Activated CD4-positive, alpha-beta T cell treated with anti-CD3 and anti-CD28 coated beads, Interleukin-2, amount 10 ng/mL, durations not matched to agents 7 days and 5 days (primary cell): ENCODE results near the gene EIF3L. TPM values are rescaled to one million over a fixed set of nuclear protein-coding genes. Genes with fewer than 3 reads are reported as not detected.

Source experiments
- CTCF ChIA-PET: fragments of 350-600 bp; sonication (Branson Sonifier 250); formaldehyde crosslinking; loops from one replicate; lab custom pipeline; 2021; ENCODE audit warnings: antibody characterized with exemption; lab: Charles Lee
- POLR2A ChIA-PET: fragments of 350-600 bp; sonication (Branson Sonifier 250); formaldehyde crosslinking; loops from one replicate; lab custom pipeline; 2021; ENCODE audit warnings: antibody characterized with exemption; lab: Charles Lee
- DNase-seq: peaks from one replicate; pipeline ENCODE4 v3.0.0-alpha.2; 2020
- H3K27ac Mint-ChIP-seq: one replicate; pipeline ENCODE4 v1.8.0; 2021; ENCODE audit warnings: mild to moderate bottlenecking, moderate library complexity, mixed read lengths
- H3K27me3 Mint-ChIP-seq: one replicate; pipeline ENCODE4 v1.8.0; 2021; ENCODE audit warnings: mixed read lengths
- H3K36me3 Mint-ChIP-seq: one replicate; pipeline ENCODE4 v1.8.0; 2021; ENCODE audit warnings: low read depth, mixed read lengths
- H3K4me1 Mint-ChIP-seq: one replicate; pipeline ENCODE4 v1.8.0; 2021; ENCODE audit warnings: mixed read lengths
- H3K4me3 Mint-ChIP-seq: one replicate; pipeline ENCODE4 v1.8.0; 2021; ENCODE audit warnings: mild to moderate bottlenecking, moderate library complexity, mixed read lengths
- H3K9me3 Mint-ChIP-seq: one replicate; pipeline ENCODE4 v1.8.0; 2021; ENCODE audit warnings: mixed read lengths
- total RNA-seq, 2 experiments: library from RNA; stranded (reverse); gene quantifications; one replicate each; pipeline ENCODE4 v1.2.3, GENCODE V29; 2021

The EIF3L gene
- total RNA-seq, 2 experiments from 2014 or later = 444 to 449 TPM

DNA sequence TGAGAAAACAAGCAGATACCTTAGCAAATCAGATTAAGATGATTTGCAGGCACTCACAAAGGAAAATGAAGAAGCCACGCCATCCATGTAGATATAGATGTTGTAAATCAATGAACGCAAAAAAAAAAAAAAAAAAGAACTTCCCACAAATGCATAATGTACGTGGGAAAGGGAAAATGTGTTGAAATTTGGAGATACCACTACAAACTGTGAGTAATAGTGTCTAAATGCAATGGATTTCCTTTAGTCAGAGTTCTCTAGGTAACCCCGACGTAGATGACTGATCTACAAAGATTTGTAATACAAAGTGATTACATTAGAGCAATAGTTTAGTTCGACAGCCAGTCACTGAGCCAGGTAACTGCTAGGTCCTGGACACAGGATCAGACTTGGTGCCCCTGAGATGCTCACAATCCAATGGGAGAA lies 4.3 kb upstream of the EIF3L start:
- DNase-seq = no peak
- H3K27me3 Mint-ChIP-seq = no peaks in the 10 kb centered on the region
- POLR2A ChIA-PET = interaction anchor here (0.6 to 0.8 kb wide), 2 partner anchors 40 to 161 kb away, joined by 3 read pairs; a partner anchor contains a TSS
- H3K27ac Mint-ChIP-seq = peak overlapping the region; percentile 93
- CTCF ChIA-PET = interaction anchor here (0.5 to 2.3 kb wide), 10 partner anchors 8 to 278 kb away, joined by 3 to 9 read pairs (median 4); partner anchors contain the start of gene GGA1
- peaks cover 4% of the 10 kb centered on the region for H3K9me3 Mint-ChIP-seq
- H3K4me3 Mint-ChIP-seq = peak overlapping the region; percentile 88
- peaks cover 19% of the 10 kb centered on the region for H3K36me3 Mint-ChIP-seq
- peaks cover 35% of the 10 kb centered on the region for H3K4me1 Mint-ChIP-seq

DNA sequence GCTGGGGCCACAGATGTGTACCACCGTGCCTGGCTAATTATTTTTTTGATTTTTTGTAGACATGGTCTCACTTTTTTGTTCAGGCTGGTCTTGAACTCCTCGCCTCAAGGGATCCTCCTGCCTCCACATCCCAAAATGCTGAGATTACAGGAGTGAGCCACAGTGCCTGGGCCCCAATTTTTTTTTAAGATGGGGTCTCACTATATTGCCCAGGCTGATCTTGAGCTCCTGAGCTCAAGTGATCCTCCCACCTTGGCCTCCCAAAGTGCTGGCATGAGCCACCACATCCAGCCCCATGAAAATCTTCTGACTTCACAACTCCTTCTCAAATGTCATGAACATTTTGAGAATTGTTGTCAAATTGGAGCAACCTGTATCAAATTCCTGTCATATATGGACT lies 2.8 kb upstream of the EIF3L start:
- Mint-ChIP-seq H3K27me3 (no peaks in the 10 kb centered on the region), H3K36me3 (peaks cover 23% of the 10 kb centered on the region), H3K4me3 (no peak overlapping the region), H3K27ac (no peak overlapping the region), H3K9me3 (peaks cover 4% of the 10 kb centered on the region), H3K4me1 (peaks cover 47% of the 10 kb centered on the region)
- POLR2A ChIA-PET = no interaction called here
- CTCF ChIA-PET = interaction anchor here (0.6 kb wide), 1 partner anchor 399 kb away, joined by 3 read pairs; no protein-coding TSS in a partner anchor
- DNase-seq = no peak

DNA sequence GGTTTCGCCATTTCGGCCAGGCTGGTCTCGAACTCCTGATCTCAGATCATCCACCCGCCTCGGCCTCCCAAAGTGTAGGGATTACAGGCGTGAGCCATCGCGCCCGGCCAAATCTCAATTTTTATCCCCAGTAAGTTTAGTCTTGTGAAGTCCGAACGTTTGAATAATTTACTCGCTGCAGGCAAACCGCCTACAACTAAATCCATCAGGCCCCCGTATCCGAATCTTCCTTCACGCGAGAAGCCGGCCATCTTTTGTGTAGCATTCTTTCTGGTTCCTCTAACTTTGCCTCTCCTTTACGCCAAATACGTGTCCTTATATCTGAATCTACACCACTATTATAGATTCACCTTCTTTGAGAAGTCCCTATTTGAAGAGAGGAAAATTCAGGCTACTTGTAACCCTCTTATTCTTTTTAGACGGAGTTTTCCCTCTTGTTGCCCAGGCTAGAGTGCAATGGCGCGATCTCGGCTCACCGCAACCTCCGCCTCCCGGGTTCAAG lies 581 bp upstream of the EIF3L start:
- peaks cover 27% of the 10 kb centered on the region for H3K36me3 Mint-ChIP-seq
- ChIA-PET POLR2A (interaction anchor here (0.9 kb wide), 1 partner anchor 48 kb away, joined by 3 read pairs; no protein-coding TSS in a partner anchor), CTCF (no interaction called here)
- peak; percentile 53 for DNase-seq
- no peaks in the 10 kb centered on the region for H3K27me3 Mint-ChIP-seq
- peaks cover 4% of the 10 kb centered on the region for H3K9me3 Mint-ChIP-seq
- H3K4me1 Mint-ChIP-seq = peaks cover 46% of the 10 kb centered on the region
- peak overlapping the region; percentile 98 for H3K27ac Mint-ChIP-seq
- peak overlapping the region; percentile 87 for H3K4me3 Mint-ChIP-seq

- ChIA-PET POLR2A (no interaction called here), CTCF (interaction anchor here (1.2 kb wide), 1 partner anchor 13 kb away, joined by 4 read pairs; no protein-coding TSS in a partner anchor)
- DNase-seq = no peak
- Mint-ChIP-seq H3K27me3 (no peaks in the 10 kb centered on the region), H3K27ac (no peak overlapping the region), H3K36me3 (peaks cover 47% of the 10 kb centered on the region), H3K4me3 (peak overlapping the region; percentile 87), H3K4me1 (peaks cover 56% of the 10 kb centered on the region), H3K9me3 (no peaks in the 10 kb centered on the region)
Observed at GRCh38 chr22:37850801-37851200, 1.6 kb downstream of the EIF3L start.

- H3K4me1 Mint-ChIP-seq = peaks cover 55% of the 10 kb centered on the region
- DNase-seq = no peak
- no peaks in the 10 kb centered on the region for H3K9me3 Mint-ChIP-seq
- H3K36me3 Mint-ChIP-seq = peaks cover 51% of the 10 kb centered on the region
- ChIA-PET CTCF (interaction anchor here (0.7 to 1.8 kb wide), 2 partner anchors 9 to 11 kb away, joined by 3 to 9 read pairs; partner anchors contain the start of gene ANKRD54), POLR2A (no interaction called here)
- H3K27me3 Mint-ChIP-seq = no peaks in the 10 kb centered on the region
- no peak overlapping the region for H3K4me3 Mint-ChIP-seq
- no peak overlapping the region for H3K27ac Mint-ChIP-seq
Observed at GRCh38 chr22:37852418-37852817, 3.2 kb downstream of the EIF3L start.

DNA sequence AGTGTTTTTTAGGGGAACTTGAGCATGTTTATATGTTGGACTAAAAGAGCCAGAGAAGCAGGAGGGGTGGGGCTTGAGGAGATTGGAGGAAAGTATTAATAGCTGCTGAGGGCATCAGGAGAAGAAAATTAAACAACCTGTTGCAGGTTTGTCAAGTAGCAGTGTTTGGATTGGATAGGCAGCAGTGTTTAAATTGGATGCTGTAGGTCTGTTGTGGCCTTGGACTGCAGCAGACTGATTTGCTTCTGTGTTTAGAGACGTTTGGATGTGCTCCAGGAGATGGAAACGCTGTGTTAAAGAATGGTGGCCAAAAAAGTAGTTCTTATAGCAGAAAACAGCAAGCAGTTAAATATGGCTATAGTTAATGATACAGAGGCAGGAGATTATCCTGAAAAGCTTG lies 5.7 kb downstream of the EIF3L start:
- no peaks in the 10 kb centered on the region for H3K27me3 Mint-ChIP-seq
- POLR2A ChIA-PET = no interaction called here
- peaks cover 54% of the 10 kb centered on the region for H3K36me3 Mint-ChIP-seq
- peaks cover 45% of the 10 kb centered on the region for H3K4me1 Mint-ChIP-seq
- DNase-seq = no peak
- H3K9me3 Mint-ChIP-seq = no peaks in the 10 kb centered on the region
- H3K27ac Mint-ChIP-seq = no peak overlapping the region
- no peak overlapping the region for H3K4me3 Mint-ChIP-seq
- CTCF ChIA-PET = interaction anchor here (1.0 to 1.1 kb wide), 2 partner anchors 36 to 79 kb away, joined by 3 to 4 read pairs; no protein-coding TSS in a partner anchor

DNA sequence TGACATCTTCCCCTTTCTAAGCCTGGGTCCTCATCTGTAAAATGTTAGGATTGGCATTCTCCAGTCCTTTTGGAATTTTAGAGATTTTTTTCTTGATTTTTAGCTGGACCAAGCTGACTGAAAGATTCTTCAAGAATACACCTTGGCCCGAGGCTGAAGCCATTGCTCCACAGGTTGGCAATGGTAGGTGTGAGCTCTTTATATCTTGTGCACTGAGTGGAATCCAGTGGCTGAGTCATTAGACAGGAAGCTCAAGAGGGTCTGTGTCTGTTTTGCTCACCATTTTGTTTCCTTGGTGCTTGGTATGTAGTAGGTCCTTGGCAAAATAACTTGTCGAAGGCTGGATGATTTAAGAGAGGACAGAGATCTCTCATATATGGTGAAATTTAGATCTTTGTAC lies 6.2 kb downstream of the EIF3L start:
- no peak overlapping the region for H3K4me3 Mint-ChIP-seq
- CTCF ChIA-PET = interaction anchor here (1.0 to 1.1 kb wide), 2 partner anchors 37 to 79 kb away, joined by 3 to 4 read pairs; no protein-coding TSS in a partner anchor
- no peak for DNase-seq
- H3K27ac Mint-ChIP-seq = no peak overlapping the region
- H3K27me3 Mint-ChIP-seq = no peaks in the 10 kb centered on the region
- POLR2A ChIA-PET = no interaction called here
- H3K4me1 Mint-ChIP-seq = peaks cover 42% of the 10 kb centered on the region
- peaks cover 58% of the 10 kb centered on the region for H3K36me3 Mint-ChIP-seq
- H3K9me3 Mint-ChIP-seq = no peaks in the 10 kb centered on the region

DNA sequence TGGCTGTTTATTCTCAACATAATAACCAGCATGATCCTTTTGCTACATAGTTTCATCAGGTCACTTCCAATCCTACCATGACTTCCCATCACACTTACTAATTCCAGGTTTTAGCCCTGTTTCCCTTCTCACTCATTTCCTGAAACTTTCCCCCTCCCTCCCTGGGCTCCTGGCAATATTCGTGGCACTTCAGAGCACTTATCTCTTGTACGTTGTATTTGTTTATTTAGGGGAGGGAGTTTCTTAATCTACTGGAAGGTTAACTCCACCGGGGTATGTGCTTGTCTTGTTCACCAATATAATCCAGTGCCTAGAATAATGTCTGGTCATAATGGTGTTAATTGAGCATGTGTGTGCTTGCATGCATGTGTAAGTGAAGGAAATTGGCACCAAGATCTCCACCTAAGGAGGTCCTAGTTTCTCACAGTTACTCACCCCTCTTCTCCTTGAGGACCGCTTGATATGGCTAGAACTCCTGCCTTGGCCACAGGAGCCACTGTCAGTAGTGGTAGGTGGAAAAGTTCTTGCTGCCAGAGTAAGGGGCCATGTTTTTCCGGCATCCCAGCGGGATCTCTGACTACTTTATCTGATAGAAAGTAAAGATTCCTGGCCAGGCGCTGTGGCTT lies 11.7 kb downstream of the EIF3L start:
- DNase-seq = no peak
- Mint-ChIP-seq H3K27me3 (no peaks in the 10 kb centered on the region), H3K36me3 (peaks cover 50% of the 10 kb centered on the region), H3K9me3 (no peaks in the 10 kb centered on the region), H3K4me1 (peaks cover 8% of the 10 kb centered on the region), H3K4me3 (no peak overlapping the region), H3K27ac (no peak overlapping the region)
- ChIA-PET CTCF (interaction anchor here (0.9 to 7.8 kb wide), 4 partner anchors 17 to 321 kb away, joined by 3 to 43 read pairs (median 4); partner anchors contain the start of gene ANKRD54), POLR2A (interaction anchor here (0.7 kb wide), 1 partner anchor 35 kb away, joined by 6 read pairs; no protein-coding TSS in a partner anchor)

DNA sequence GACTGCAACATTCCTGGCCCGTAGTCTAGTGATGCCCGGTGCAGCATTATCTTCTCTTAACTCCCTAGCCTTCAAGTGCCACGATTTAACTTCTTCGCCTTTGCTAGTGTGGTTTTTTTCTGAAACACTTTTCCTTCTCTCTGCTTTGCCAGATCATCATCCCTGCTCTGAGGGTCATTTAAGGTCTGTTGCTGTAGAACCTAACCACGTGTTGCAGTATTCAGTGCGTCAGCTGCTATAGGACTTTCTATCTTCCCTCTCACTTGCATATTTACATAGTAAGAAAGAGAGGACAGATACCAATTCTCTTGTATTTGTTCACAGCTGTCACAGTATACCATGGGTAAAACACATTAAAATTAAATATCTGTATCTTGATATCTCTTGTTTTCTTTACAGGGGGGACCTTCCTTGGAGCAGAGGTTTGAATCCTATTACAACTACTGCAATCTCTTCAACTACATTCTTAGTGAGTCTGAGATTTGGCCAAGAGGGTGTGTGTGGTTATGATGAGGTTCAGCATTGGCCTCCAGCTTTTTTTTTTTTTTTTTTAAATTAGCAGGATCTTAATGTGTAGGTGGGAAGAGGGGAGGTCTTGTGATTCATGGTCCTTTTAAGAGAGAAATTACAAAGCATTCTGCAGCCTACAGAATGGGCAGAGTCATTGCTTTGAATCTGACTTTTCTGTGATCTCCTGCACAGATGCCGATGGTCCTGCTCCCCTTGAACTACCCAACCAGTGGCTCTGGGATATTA lies 13.5 kb downstream of the EIF3L start:
- H3K36me3 Mint-ChIP-seq = peaks cover 47% of the 10 kb centered on the region
- no peaks in the 10 kb centered on the region for H3K27me3 Mint-ChIP-seq
- no peaks in the 10 kb centered on the region for H3K9me3 Mint-ChIP-seq
- no peak overlapping the region for H3K4me3 Mint-ChIP-seq
- peaks cover 6% of the 10 kb centered on the region for H3K4me1 Mint-ChIP-seq
- ChIA-PET POLR2A (no interaction called here), CTCF (interaction anchor here (0.6 to 7.8 kb wide), 29 partner anchors 10 to 634 kb away, joined by 3 to 43 read pairs (median 5); partner anchors contain the start of genes ANKRD54, GALR3, GCAT and MICALL1)
- no peak for DNase-seq
- no peak overlapping the region for H3K27ac Mint-ChIP-seq

DNA sequence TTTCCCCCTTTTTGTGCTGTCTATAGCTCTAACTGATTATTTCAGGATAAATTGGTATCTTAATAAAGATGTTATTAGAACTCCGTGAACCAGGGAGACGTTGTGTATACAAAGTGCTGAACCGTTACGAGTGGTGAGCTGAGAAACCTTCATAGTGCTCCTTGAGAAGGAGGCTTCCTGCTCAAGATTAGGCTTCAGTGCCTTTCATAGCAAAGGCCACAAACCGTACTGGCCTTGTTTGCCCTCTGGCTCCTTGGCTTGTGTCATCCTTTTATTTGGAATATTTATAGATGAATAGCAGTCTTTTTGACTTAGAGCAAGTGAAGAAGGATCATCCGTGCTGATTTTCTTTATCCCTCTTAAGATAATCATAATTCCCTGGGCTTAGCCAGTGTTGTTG lies 16.3 kb downstream of the EIF3L start:
- H3K27ac Mint-ChIP-seq = no peak overlapping the region
- no peak for DNase-seq
- H3K9me3 Mint-ChIP-seq = no peaks in the 10 kb centered on the region
- H3K4me1 Mint-ChIP-seq = peaks cover 2% of the 10 kb centered on the region
- H3K27me3 Mint-ChIP-seq = no peaks in the 10 kb centered on the region
- ChIA-PET POLR2A (interaction anchor here (0.6 kb wide), 1 partner anchor 30 kb away, joined by 10 read pairs; no protein-coding TSS in a partner anchor), CTCF (interaction anchor here (7.8 kb wide), 1 partner anchor 49 kb away, joined by 43 read pairs; no protein-coding TSS in a partner anchor)
- no peak overlapping the region for H3K4me3 Mint-ChIP-seq
- peaks cover 44% of the 10 kb centered on the region for H3K36me3 Mint-ChIP-seq

GRCh38 chr22:37870273-37870672 lies 21.1 kb downstream of the EIF3L start:
- no peaks in the 10 kb centered on the region for H3K4me1 Mint-ChIP-seq
- H3K9me3 Mint-ChIP-seq = no peaks in the 10 kb centered on the region
- POLR2A ChIA-PET = no interaction called here
- no peaks in the 10 kb centered on the region for H3K27me3 Mint-ChIP-seq
- DNase-seq = no peak
- H3K4me3 Mint-ChIP-seq = no peak overlapping the region
- CTCF ChIA-PET = interaction anchor here (1.0 kb wide), 1 partner anchor 189 kb away, joined by 4 read pairs; no protein-coding TSS in a partner anchor
- no peak overlapping the region for H3K27ac Mint-ChIP-seq
- H3K36me3 Mint-ChIP-seq = peaks cover 43% of the 10 kb centered on the region

- H3K27me3 Mint-ChIP-seq = no peaks in the 10 kb centered on the region
- no peaks in the 10 kb centered on the region for H3K9me3 Mint-ChIP-seq
- DNase-seq = no peak
- no peak overlapping the region for H3K27ac Mint-ChIP-seq
- H3K4me1 Mint-ChIP-seq = no peaks in the 10 kb centered on the region
- H3K36me3 Mint-ChIP-seq = peaks cover 43% of the 10 kb centered on the region
- no peak overlapping the region for H3K4me3 Mint-ChIP-seq
- ChIA-PET POLR2A (no interaction called here), CTCF (interaction anchor here (1.1 to 1.3 kb wide), 2 partner anchors 62 to 73 kb away, joined by 3 read pairs; partner anchors contain the start of genes C22orf23 and POLR2F)
Observed at GRCh38 chr22:37880668-37881440, 31.6 kb downstream of the EIF3L start.
